BLaER1 (cell line): Measurements from ENCODE around the gene RAB36.
A peak's percentile ranks its signal among the peaks of the same experiment; 100 is the strongest.
"Not testable (repeated sequence)": the region's sequence is repeated elsewhere in the genome, so short reads cannot be mapped to it uniquely, and the experiment has no call there.

Experiments
- H3K27ac ChIP-seq: shearing (Covaris generic); formaldehyde crosslinking; 2 replicates; pipeline ENCODE4 v1.8.1; 2022
- H3K27me3 ChIP-seq: shearing (Covaris generic); formaldehyde crosslinking; 2 replicates; pipeline ENCODE4 v1.8.1; 2022
- H3K36me3 ChIP-seq: shearing (Covaris generic); formaldehyde crosslinking; 2 replicates; pipeline ENCODE4 v1.8.1; 2022
- H3K4me1 ChIP-seq: shearing (Covaris generic); formaldehyde crosslinking; 2 replicates; pipeline ENCODE4 v1.8.1; 2022
- H3K4me2 ChIP-seq: shearing (Covaris generic); formaldehyde crosslinking; 2 replicates; pipeline ENCODE4 v1.8.1; 2022
- H3K4me3 ChIP-seq: shearing (Covaris generic); formaldehyde crosslinking; 2 replicates; pipeline ENCODE4 v1.8.1; 2022
- H3K9ac ChIP-seq: shearing (Covaris generic); formaldehyde crosslinking; 2 replicates; pipeline ENCODE4 v1.8.1; 2022
- H3K9me3 ChIP-seq: shearing (Covaris generic); formaldehyde crosslinking; 2 replicates; pipeline ENCODE4 v1.8.1; 2022
- H4K20me1 ChIP-seq: shearing (Covaris generic); formaldehyde crosslinking; 2 replicates; pipeline ENCODE4 v1.8.1; 2022
- Cebpa-rat ChIP-seq: shearing (Covaris generic); IDR thresholded peaks from 2 replicates; pipeline ENCODE4 v1.8.1; 2022

Gene RAB36

GRCh38 chr22:23133922-23134321, 11.4 kb upstream of the RAB36 start:
- H4K20me1 ChIP-seq: peaks cover 8% of the 10 kb centered on the region
- TF ChIP-seq Cebpa-rat: no peak
- peaks cover 80% of the 10 kb centered on the region for H3K4me1 ChIP-seq
- H3K9ac ChIP-seq: no peak overlapping the region
- H3K4me2 ChIP-seq: no peak overlapping the region
- H3K9me3 ChIP-seq: no peaks in the 10 kb centered on the region
- H3K27me3 ChIP-seq: no peaks in the 10 kb centered on the region
- H3K4me3 ChIP-seq: no peak overlapping the region
- H3K27ac ChIP-seq: no peak overlapping the region
- no peaks in the 10 kb centered on the region for H3K36me3 ChIP-seq

GRCh38 chr22:23136991-23137390, 8.3 kb upstream of the RAB36 start:
- H3K27ac ChIP-seq: peak overlapping the region; percentile 71
- H3K9ac ChIP-seq, H3K4me3 ChIP-seq, H3K27me3 ChIP-seq, H3K36me3 ChIP-seq, H3K9me3 ChIP-seq, H4K20me1 ChIP-seq: not testable (repeated sequence)
- peak overlapping the region; percentile 90 for H3K4me2 ChIP-seq
- peaks cover 95% of the 10 kb centered on the region for H3K4me1 ChIP-seq

GRCh38 chr22:23137468-23137867, 7.8 kb upstream of the RAB36 start:
- H3K27ac ChIP-seq: peak overlapping the region; percentile 71
- peak overlapping the region; percentile 90 for H3K4me2 ChIP-seq
- H3K4me3 ChIP-seq: peak overlapping the region; percentile 44; the same call in 1 of the 2 replicates
- TF ChIP-seq Cebpa-rat: no peak
- H3K9me3 ChIP-seq: no peaks in the 10 kb centered on the region
- no peaks in the 10 kb centered on the region for H3K36me3 ChIP-seq
- H3K9ac ChIP-seq: peak overlapping the region; percentile 56; the same call in 1 of the 2 replicates
- peaks cover 8% of the 10 kb centered on the region for H4K20me1 ChIP-seq
- peaks cover 95% of the 10 kb centered on the region for H3K4me1 ChIP-seq
- H3K27me3 ChIP-seq: no peaks in the 10 kb centered on the region

GRCh38 chr22:23137905-23138561, 7.2 kb upstream of the RAB36 start:
- Histone ChIP-seq H3K4me3 (peak overlapping the region; percentile 44; the same call in 1 of the 2 replicates), H3K4me1 (peaks cover 97% of the 10 kb centered on the region), H3K9ac (peak overlapping the region; percentile 56; the same call in 1 of the 2 replicates), H4K20me1 (peaks cover 8% of the 10 kb centered on the region), H3K27ac (peak overlapping the region; percentile 71), H3K36me3 (no peaks in the 10 kb centered on the region), H3K27me3 (no peaks in the 10 kb centered on the region), H3K9me3 (no peaks in the 10 kb centered on the region), H3K4me2 (peak overlapping the region; percentile 90)
- TF ChIP-seq Cebpa-rat: no peak

GRCh38 chr22:23138584-23139435, 6.5 kb upstream of the RAB36 start:
- H3K36me3 ChIP-seq: no peaks in the 10 kb centered on the region
- no peaks in the 10 kb centered on the region for H3K9me3 ChIP-seq
- peak overlapping the region; percentile 71 for H3K27ac ChIP-seq
- H3K4me2 ChIP-seq: peak overlapping the region; percentile 90
- peak overlapping the region; percentile 56; the same call in 1 of the 2 replicates for H3K9ac ChIP-seq
- H3K27me3 ChIP-seq: no peaks in the 10 kb centered on the region
- peak overlapping the region; percentile 44; the same call in 1 of the 2 replicates for H3K4me3 ChIP-seq
- peaks cover 97% of the 10 kb centered on the region for H3K4me1 ChIP-seq
- no peak for TF ChIP-seq Cebpa-rat
- H4K20me1 ChIP-seq: peaks cover 8% of the 10 kb centered on the region

GRCh38 chr22:23140385-23140784, 4.9 kb upstream of the RAB36 start:
- peaks cover 96% of the 10 kb centered on the region for H3K4me1 ChIP-seq
- H3K27me3 ChIP-seq: no peaks in the 10 kb centered on the region
- no peaks in the 10 kb centered on the region for H3K36me3 ChIP-seq
- H3K27ac ChIP-seq: no peak overlapping the region
- H4K20me1 ChIP-seq: peaks cover 8% of the 10 kb centered on the region
- H3K9ac ChIP-seq: no peak overlapping the region
- peak overlapping the region; percentile 90 for H3K4me2 ChIP-seq
- TF ChIP-seq Cebpa-rat: no peak
- H3K9me3 ChIP-seq: no peaks in the 10 kb centered on the region
- H3K4me3 ChIP-seq: no peak overlapping the region

GRCh38 chr22:23142546-23143105, 2.7 kb upstream of the RAB36 start:
- Histone ChIP-seq H3K27ac (no peak overlapping the region), H3K27me3 (no peaks in the 10 kb centered on the region), H3K4me1 (peaks cover 88% of the 10 kb centered on the region), H3K9ac (no peak overlapping the region), H3K4me2 (peak overlapping the region; percentile 90), H3K4me3 (no peak overlapping the region), H3K36me3 (no peaks in the 10 kb centered on the region), H4K20me1 (peaks cover 8% of the 10 kb centered on the region), H3K9me3 (no peaks in the 10 kb centered on the region)
- no peak for TF ChIP-seq Cebpa-rat

GRCh38 chr22:23143119-23143518, 2.2 kb upstream of the RAB36 start:
- peaks cover 83% of the 10 kb centered on the region for H3K4me1 ChIP-seq
- peaks cover 7% of the 10 kb centered on the region for H4K20me1 ChIP-seq
- no peak overlapping the region for H3K27ac ChIP-seq
- no peaks in the 10 kb centered on the region for H3K36me3 ChIP-seq
- no peaks in the 10 kb centered on the region for H3K27me3 ChIP-seq
- H3K9me3 ChIP-seq: no peaks in the 10 kb centered on the region
- H3K4me3 ChIP-seq: no peak overlapping the region
- TF ChIP-seq Cebpa-rat: no peak
- no peak overlapping the region for H3K4me2 ChIP-seq
- no peak overlapping the region for H3K9ac ChIP-seq

GRCh38 chr22:23144432-23144831, 845 bp upstream of the RAB36 start:
- Histone ChIP-seq H3K4me3 (peak overlapping the region; percentile 61; the same call in 1 of the 2 replicates), H4K20me1 (no peaks in the 10 kb centered on the region), H3K36me3 (no peaks in the 10 kb centered on the region), H3K4me1 (peaks cover 70% of the 10 kb centered on the region), H3K9ac (no peak overlapping the region), H3K9me3 (no peaks in the 10 kb centered on the region), H3K27ac (no peak overlapping the region), H3K4me2 (peak overlapping the region; percentile 96), H3K27me3 (no peaks in the 10 kb centered on the region)
- no peak for TF ChIP-seq Cebpa-rat
